A549 (cell line): ENCODE data around the gene FBXO30.

Experiments
- E2F6 ChIP-seq: IDR thresholded peaks from 2 replicates; pipeline ENCODE4 v1.6.1; 2012; ENCODE audit warnings: low read depth, borderline replicate concordance
- JUNB ChIP-seq: fragments of >200 bp; sonication (Bioruptor Twin); formaldehyde crosslinking; IDR thresholded peaks from 2 replicates; pipeline ENCODE4 v1.6.1; 2016
- RAD21 ChIP-seq, 2 experiments: fragments of >200 bp in 1 of 2; sonication (Bioruptor Twin) in 1 of 2; formaldehyde crosslinking in 1 of 2; IDR thresholded peaks in 1 of 2; conservative IDR thresholded peaks in 1 of 2; 2 replicates in 1 of 2; 3 replicates in 1 of 2; pipeline ENCODE4 v1.6.1; 2012 to 2018; ENCODE audit warnings: inconsistent platforms in 1 of 2
- TF ChIP-seq, protein P1 (sequence below): fragments of >200 bp; sonication (Bioruptor Twin); formaldehyde crosslinking; IDR thresholded peaks from 3 replicates; pipeline ENCODE4 v1.5.1; 2016
- TF ChIP-seq, protein P2 (sequence below): IDR thresholded peaks from 2 replicates; pipeline ENCODE4 v1.6.1; 2012

- TF ChIP-seq RAD21 (conservative IDR thresholded peaks at IDR 0.05 in 1 of 2, IDR thresholded peaks at IDR 0.05 in 1 of 2) (no peak), E2F6 (no peak), JUNB (no peak)
- TF ChIP-seq, protein P1, sequence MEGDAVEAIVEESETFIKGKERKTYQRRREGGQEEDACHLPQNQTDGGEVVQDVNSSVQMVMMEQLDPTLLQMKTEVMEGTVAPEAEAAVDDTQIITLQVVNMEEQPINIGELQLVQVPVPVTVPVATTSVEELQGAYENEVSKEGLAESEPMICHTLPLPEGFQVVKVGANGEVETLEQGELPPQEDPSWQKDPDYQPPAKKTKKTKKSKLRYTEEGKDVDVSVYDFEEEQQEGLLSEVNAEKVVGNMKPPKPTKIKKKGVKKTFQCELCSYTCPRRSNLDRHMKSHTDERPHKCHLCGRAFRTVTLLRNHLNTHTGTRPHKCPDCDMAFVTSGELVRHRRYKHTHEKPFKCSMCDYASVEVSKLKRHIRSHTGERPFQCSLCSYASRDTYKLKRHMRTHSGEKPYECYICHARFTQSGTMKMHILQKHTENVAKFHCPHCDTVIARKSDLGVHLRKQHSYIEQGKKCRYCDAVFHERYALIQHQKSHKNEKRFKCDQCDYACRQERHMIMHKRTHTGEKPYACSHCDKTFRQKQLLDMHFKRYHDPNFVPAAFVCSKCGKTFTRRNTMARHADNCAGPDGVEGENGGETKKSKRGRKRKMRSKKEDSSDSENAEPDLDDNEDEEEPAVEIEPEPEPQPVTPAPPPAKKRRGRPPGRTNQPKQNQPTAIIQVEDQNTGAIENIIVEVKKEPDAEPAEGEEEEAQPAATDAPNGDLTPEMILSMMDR = no peak
- TF ChIP-seq, protein P2, sequence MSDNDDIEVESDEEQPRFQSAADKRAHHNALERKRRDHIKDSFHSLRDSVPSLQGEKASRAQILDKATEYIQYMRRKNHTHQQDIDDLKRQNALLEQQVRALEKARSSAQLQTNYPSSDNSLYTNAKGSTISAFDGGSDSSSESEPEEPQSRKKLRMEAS = no peak
These were observed 12.5 kb downstream of the FBXO30 start for GRCh38 chr6:145802141-145802540.
